GM18519 (cell line): ENCODE measurements around the gene AKAP8L.
A peak's percentile ranks its signal among the peaks of the same experiment; 100 is the strongest.

Experiments used
- ATAC-seq: cut with Tn5 transposase; IDR thresholded peaks from one replicate; pipeline ENCODE4 v1.9.1; 2021; ENCODE audit warnings: mild to moderate bottlenecking, moderate library complexity; ENCODE audit not compliant: unreplicated experiment, low FRiP score

Gene AKAP8L, protein sequence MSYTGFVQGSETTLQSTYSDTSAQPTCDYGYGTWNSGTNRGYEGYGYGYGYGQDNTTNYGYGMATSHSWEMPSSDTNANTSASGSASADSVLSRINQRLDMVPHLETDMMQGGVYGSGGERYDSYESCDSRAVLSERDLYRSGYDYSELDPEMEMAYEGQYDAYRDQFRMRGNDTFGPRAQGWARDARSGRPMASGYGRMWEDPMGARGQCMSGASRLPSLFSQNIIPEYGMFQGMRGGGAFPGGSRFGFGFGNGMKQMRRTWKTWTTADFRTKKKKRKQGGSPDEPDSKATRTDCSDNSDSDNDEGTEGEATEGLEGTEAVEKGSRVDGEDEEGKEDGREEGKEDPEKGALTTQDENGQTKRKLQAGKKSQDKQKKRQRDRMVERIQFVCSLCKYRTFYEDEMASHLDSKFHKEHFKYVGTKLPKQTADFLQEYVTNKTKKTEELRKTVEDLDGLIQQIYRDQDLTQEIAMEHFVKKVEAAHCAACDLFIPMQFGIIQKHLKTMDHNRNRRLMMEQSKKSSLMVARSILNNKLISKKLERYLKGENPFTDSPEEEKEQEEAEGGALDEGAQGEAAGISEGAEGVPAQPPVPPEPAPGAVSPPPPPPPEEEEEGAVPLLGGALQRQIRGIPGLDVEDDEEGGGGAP

DNA sequence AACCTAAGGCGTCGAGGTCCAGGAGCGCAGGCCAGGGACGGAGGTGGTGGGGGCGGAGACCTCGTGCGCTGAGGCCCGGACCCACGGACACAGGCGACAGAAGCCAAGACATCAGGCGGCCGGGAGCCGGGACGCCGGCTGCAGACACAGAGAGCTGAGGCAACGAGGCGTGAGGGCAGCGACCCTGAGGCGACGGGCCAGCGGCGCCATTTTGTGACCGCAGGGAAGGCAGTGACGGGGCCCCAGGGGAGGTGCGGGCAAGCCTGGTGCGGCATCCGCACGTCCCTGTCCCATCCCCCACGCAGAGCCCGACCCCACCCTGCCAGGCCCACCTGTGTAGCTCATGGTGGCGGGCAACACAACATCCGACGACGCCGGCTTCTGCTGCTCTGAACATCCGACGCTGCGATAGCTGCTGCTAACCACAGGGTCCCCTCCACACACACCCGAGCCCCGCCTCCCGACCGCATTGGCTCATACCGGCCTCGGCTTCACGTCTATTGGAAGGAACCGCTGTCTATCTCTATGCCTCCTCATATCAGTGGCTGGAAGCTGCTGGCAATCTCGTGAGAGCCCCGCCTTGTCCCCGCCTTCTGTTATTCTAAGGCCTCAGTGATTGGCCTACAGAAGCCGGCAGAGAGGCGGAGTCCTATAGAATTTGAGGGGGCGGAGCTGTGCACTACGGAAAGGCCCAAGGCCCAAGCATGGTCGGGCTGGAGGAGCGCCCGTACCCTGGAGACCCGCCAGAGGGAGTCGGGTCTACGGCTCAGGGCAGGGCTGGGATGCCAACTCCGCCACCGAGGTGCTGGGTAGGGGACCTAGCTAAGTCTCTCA is at the start of gene AKAP8L:
Gene AKAP8L (minus strand): TSS at position 410 of the 834 bp plus-strand sequence. CDS start 65 bp downstream, at position 345.
- ATAC-seq, result peak; percentile 80

DNA sequence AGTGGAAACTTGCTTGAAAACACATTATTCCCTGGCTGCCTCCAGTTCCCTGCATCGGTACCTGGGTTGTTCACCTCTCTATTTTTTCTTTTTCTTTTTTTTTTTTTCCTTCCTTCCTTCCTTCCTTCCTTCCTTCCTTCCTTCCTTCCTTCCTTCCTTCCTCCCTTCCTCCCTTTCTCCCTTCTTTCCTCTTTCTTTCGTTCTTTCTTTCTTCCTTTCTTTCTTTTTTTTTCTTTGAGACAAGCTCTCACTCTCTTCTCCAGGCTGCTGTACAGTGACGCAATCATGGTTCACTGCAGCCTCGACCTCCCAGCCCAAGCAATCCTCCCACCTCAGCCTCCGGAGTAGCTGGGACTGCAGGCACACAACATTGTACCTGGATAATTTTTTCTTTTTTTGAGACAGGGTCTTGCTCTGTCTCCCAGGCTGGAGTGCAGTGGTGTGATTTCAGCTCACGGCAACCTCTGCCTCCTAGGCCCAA is 49.0 kb upstream of the AKAP8L start:
- ATAC-seq, result no peak

DNA sequence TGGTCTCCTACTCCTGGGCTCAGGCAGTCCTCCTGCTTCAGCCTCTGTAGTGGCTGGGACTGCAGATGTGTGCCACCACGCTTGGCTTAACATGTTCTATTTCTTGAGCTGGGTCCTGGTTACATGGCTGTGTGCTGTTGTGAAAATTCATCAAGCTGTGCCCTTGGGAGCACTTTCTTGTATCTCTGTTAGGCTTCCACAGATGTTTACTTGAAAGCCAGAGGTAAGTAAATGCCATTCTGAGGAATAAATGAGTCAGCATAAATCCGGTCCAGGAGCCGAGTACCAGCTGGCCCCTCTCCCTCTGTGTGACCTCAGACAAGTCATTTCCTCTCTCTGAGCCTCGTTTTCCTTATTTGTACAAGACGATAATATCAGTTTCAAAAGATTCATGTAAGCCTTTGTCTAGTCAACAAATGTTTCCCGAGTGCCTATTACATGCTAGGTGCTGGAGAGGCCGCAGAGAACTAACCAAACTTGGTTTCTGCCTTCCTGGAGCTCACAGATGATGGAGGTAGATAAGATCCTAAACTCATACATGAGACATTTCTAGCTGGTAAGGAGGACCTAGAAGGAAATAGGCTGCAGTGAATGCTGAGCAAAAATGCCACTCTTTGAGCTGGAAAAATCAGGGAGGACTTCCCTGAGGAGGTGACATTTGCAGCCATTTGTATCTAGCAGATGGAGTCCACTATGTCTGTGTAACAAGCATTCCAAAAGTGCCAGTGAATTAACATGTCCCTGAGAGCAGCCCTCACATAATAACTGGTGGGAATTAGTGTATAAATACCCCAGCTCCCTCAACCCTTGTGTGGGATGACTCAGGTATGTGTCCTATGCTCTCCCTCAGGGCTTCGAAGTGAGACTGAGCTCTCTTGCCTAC is 48.3 kb upstream of the AKAP8L start:
- no peak for ATAC-seq

DNA sequence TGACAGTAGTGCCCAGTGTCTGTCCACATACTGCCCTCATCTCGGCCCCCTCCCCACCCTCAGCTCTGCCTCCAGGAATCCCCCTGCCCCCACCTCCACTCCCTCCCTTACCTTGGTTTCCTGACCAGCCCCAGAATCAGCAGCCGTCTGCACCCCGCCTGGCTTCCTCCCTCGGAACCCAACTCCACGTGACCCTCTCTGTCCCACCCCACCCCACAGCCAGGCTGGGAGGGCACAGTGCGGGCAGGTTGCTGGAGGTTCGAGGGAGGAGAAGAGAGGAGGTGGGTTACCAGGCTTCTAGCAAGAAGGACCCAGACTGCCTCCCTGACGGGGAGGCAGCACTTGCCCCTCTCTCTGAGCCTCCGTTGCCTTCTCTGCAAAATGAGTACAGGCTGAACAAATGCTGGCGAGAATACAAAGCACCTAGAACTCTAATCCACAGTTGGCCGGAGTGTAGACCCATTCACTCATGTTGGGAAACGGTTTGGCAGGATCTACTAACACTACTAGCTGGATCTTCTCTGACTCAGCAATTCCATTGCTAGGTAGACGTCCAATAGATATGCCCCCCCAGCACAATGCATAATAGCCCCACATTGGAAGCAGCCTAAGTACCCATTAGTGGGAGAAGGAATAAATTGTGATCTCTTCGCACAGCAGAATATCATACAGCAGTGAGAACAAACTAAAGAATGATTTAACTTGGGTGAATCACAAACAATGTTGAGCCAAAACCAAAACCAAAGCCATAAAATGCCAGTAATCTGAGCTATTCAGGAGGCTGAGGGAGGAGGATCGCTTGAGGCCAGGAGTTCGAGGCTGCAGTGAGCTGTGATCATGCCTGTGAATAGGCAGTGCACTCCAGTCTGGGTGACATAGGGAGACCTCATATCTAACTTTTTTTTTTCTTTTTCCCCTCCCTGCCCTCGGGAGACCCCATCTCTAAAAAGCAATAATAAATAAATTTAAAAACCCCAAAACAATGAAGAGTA is 45.9 kb upstream of the AKAP8L start, which contains the start of gene RASAL3:
Gene RASAL3 (minus strand): TSS at position 151 of the 992 bp plus-strand sequence. CDS start 186 bp downstream, outside the sequence.
- no peak for ATAC-seq

DNA sequence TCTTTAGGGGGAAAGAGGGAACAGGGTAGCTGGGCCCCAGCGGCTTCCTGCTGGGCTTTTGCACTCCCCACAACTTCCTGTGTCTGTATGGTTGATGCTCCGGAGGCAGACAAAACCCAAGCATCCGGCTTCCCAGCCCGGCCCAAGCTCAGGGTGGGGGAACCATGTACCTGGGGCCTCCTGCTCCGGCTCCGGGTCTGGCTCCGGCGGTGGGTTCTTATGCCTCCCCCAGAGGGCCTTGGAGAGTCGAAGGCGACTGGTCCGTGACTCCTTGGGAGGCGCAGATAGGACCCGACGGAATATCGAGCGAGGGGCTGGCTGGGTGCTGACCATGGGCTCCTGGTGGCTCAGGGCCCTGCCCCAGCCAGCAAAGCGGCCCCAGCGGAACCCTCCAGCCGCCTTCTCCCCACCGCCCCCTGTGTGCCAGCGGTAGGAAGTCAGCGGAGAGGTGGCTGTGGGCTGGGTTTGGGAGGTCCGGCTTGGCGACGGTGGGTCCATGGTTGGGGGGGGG is 45.1 kb upstream of the AKAP8L start:
- ATAC-seq, result no peak

DNA sequence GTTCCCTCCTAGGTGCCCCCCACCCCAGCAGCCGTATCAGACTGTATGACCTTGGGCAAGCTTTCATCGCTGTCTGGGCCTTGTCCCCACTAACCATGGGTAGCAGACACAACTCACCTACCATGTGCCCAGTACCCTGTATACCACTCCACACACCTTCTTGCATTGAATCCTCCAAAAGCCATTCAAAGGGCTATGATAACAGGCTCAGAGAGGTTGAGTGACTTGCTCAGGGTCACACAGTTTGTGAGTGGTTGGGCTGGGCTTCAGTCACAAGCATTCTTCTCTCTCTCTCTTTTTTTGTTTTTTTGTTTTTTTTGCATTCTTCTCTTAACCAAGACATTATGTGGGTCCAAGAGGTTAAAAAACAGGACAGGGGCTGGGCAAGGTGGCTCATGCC is 42.9 kb upstream of the AKAP8L start:
- no peak for ATAC-seq

DNA sequence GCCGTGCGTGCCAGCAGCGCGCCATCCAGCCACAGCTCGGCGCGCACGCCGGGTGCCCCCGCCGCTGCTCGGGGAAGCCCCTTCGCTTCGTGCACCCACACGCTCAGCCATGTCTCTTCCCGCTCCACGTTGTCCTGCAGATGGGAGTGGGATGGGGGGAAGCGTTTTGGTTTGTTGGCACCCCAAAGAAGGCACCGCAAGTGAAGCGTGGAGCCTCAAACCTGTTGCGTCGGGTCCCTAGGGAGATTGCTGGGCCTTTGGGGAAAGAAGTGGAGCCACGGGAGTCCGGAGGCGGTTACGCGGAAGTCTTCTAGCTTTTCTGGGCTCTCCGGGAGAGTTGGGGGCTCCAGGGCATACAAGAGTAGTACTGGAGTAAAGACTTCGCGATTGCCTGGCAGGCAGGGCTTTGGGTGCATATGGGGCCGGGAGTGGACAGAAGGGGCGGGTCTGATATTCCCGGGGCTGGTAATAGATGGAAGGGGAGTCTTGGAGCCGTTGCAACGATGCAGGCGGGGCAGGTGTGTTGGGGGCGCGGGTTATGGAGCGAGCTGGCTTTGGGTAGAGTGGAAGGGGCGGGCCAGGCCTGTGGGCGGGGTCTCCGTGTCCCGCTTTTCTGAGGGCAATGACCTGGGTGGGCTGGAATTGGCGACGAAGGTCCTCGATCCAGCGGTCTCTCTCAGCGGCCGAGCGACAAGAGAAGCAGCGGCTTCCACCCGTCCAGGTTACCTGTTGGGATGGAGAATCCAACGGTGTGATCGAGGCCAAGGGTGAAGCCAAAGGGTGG is 39.1 kb upstream of the AKAP8L start:
- ATAC-seq, result no peak

DNA sequence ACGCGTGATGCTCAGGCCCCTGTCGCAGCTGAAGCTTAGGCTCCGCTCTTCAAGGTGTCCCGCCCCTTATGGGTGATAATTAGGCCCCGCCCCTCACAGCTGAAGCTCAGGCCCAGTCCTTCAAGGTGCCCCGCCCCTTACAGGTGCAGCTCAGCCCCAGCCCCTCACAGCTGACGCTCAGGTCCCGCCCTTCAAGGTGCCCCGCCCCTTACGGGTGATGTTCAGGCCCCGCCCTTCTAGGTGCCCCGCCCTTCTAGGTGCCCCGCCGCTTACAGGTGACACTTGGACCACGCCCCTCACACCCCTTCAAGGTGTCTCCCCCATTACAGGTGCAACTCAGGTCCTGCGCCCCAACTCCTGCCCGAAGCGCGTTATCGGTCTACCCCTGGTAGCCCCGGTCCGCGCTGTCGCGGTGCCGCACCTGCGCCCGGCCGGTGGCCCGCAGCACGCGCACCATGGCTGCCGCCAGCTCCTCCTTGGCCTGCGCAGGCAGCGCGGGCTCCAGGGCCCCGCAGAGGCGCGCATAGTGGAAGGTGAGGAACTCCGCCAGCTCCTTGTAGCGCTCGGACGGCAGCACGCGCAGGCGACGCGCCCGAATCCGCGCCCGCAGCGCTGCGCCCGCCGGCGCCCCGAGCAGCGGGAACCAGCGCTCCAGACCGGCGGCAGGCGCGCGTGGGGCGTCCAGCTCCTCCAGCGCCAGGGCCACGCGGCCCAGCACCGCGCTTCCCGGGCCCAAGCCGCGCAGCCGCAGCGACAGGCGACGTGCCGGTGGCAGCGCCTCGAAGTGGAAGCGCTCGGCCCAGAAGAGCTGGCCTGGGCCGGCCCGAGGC is 38.3 kb upstream of the AKAP8L start:
- no peak for ATAC-seq

DNA sequence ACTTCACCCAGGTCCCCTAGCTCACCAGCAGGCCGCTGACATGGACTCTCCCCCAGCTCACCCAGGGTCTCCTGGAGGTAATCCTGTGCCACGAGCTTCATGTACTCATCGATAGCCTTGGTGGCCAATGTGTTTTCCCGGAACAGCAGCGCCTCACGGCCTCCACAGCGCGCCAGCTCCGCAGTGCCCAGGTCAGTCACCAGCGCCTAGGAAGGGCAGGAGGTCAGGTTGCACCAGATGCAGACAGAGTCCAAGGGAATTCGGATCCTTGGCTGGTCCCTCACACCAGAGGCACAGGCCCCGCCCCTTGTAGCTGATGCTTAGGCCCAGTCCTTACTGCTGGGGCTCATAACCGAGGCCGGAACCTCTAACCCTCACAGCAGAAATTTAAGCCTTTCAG is 37.7 kb upstream of the AKAP8L start:
- no peak for ATAC-seq

DNA sequence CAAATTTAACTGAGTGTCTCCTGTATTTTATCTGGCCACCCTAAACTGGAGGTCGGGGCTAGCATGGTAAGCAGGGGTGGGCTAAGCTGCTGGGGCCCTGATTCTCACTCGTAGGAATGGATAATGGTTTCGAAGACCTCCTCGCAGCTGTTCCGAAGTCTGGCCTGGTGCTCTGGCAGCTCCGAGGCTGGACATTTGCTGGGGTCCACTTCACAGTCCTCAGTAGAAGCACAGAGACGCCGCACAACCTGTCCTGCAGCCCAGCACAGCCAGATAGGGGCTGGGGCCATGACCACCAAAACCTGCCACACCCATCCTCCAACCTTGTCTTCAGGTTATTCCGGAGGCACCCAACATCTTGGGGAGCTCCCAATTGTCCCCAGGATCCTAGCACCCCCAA is 37.2 kb upstream of the AKAP8L start:
- ATAC-seq, result no peak

DNA sequence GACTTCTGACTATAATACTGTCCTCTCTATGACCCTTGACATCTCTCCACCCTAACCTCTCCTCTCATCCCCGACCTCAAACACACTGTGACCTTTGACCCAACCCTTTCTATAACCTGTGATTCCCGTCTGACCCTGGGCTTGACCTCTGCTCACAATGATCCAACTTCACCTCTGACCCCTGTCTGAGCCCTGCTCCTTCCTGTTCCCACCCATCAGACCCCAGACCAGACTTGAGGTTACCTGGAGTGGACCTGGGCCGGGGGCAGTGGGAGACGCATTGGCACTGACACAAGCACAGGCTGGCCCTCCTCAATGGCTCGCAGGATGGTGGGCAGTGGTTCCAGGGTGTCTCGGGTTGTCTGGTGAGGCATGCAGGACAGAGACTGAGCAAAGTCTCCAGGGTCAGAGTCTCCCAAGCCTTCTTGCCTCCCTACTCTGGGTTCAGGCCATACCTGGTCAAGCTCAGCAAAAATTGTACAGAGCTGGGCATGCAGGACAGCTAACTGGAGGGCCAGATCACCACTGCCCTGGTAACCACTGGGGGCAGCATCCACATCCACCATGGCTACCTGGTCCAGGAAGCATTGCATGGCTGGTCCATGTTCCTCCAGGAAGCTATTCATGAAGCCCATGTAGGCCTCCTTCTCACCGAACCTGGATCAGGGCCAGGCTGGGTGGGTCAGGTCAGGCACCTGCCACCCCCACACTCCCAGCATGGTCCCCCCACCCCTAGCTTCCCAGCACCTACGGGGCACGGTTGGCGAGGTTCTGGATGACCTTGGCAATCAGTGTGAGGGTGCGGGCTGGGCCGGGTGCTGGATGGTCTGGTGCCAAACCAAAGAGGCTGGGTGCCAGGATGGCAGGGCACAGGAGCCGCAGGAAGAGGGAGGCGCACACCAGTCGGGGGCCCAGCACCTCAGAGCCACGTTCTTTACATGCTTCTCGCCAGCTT is 35.4 kb upstream of the AKAP8L start:
- no peak for ATAC-seq

DNA sequence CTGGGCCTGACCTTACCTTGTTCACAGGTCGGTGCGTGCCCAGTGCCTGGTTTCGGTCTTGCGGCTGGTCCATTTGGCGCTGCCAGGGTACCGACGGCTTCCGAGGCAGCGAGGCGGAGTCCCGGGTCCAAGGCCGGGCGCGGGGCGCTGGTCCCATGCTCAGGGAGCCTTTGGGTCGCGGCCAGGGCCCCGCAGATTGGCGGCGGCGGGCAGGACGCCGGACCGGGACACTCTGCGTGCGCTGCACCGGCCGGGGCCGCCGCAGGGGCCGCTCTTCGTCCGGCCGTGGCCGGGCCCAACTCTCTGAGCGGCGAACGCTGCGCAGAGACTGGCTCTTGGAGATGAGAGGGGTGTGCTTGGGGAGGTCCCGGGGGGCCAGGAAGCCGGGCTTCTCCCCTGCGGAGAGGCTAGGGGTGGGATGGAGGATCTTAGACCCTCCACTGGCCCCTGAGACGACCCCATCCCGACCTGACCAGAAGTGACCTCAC is 34.3 kb upstream of the AKAP8L start:
- no peak for ATAC-seq

DNA sequence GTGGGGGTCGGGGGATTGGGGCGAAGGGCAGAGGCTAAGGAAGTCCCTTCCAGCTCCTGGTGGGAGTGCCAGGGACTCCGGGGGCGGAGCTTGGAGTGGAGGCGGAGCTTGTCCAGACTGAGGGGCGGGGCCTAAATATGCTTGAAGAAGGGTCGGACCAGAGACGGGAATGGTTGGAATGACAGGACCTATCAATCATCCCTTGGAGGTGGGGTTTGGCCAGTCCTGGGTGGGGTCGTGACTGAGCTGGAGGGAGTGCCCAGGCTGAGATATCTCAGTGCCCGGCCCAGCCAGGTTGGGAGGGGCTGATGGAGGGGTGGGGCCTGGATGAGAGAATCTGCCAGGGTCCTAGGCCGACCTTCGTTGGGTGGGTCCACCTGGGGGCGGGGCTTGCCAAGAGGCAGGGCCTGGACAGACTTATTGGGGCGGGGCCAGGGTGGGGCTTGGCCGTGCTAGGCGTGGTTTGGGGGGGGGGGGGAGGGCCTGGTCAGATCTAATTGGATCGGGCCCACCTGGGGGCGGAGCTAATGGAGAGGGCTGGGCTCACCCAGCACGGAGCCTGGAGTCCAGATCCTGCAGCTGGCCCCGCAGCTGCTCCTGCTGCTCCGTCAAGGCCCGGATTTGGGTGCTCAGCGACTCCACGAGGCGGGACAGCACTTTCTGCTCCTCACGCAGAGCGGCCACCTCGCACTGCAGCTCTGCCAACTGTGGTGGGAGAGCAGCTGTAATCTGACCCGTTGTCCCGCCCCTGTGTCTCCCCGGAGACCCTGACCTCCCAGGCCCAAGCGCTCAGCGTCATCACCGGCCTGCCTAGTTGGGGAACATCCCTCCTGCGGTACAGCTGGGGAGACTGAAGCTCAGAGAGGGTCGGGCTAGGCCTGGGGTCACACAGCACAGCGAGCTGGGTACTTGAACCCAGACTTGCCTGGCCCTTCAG is 33.6 kb upstream of the AKAP8L start:
- no peak for ATAC-seq

DNA sequence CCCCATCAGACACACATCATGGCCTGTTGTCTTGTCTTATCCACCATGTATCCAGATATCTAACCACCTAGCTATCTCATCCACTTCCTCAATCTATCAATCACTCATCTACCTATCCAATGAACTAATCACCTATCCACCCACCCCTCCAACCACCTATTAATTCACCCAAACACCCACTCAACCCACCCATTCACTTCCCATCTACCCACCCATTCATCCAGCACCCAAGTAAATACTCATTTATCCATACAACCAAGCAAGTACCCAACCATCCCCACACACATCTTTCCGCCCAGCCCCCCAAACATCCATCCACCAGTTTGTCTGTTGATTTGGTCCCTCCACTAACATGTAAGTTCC is 31.7 kb upstream of the AKAP8L start:
- no peak for ATAC-seq
